Measurements from ENCODE around the gene CLCN7.

Gene CLCN7

GRCh38 chr16:1460602-1461138, 14.2 kb downstream of the CLCN7 start:
- no peak for DNase-seq

DNA sequence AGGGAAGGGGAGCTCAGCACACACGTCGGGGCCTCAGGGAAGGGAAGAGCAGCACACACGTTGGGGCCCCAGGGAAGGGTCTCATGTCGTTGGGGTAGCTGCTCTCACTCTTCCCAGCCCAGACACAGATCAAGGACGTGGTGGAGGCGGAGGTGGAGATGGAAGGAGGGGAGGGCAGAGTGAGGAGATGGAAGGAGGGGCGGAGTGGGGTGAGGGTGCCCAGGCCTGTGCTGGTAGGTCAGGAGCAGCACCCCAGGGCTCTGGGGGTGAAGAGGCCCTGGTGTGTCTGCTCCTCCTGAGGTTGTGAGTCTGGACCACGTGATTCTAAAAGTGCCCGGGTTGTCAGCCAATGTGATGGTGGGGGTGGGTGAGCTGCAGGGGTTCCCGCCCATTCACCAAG, 14.9 kb downstream of the CLCN7 start:
- DNase-seq, result no peak

GRCh38 chr16:1458977-1459341, 15.9 kb downstream of the CLCN7 start:
- no peak for DNase-seq

DNA sequence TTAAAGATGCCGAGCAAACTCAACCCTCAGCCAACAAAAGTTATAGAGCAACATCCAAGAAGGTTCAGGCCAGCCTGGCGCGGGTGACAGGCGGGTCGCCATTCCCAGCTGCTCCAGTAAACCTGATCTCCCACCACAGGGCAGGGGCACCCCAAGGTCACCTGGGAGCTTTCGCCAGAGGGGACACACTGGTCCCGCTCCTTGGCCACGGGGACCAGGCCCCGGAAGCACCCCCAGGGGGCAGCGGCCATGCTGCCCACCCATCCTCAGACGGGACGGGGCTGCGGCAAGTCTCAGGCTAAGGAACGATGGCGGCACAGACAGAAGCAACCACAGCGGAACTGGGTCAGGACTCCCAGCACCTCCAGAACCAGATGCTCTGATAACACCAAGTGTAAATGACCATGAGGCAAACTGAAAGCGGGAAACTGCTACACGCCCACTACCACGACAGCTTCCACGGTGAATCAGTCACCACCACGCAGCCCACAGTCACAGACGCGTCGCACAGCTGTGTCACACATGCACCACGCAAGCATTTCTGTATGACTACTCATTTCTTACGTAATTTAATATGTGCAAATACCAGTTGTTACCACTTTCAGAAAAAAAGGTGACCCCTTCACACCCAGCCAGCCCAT, 16.4 kb downstream of the CLCN7 start:
- DNase-seq, result peak; percentile 56 to 72

DNA sequence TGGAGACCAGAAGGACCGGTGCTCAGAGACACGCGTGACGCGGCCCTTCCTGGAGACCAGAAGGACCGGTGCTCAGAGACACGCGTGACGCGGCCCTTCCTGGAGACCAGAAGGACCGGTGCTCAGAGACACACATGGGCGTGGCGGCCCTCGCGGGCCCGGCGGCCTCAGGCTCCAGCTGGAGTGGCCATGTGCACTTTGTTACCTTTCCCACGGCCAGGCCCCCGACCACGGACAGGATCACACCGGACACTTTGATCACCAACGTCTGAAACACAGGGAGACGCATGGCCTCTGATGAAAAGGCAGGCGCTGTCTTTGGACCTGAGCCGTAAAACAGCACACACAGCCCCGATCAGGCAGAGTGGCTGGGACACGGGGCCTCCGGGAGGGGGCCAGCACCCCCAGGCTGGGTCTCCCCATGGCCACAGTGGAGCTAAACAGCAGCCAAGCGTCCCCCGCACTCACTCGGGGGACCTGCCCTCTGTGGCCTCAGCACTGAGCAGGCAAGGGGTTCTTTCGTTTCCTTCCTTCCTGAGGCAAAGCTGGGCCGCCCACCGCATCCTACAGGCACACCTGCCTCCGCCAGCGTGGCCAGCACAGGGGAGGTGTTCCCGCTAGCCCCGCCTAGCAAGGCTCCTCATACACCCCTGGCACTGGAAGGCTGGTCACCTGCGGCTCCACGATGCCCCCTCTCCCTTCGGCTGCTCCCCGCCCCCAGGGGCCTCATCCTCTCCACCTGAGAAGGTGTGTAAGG, 17.2 kb downstream of the CLCN7 start:
- DNase-seq, result no peak

DNA sequence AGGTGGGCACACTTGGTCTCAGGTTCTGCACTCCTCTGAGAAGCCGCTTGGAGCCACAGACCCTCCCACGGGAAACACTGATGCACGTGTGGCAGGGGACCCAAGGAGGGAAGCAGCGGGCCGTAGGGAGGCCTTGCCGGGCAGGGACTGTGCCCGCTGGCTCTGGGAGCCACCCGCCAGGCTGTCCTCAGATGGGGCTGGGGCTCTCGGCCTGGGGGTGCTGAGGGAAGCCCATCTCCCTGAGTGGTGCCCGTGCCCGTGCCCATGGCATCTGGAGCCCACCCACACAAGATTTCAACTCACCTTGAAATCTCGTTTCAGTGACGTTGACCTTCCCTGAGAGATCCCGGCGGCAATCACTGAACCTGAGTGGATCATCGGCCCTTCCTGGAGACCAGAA, 17.9 kb downstream of the CLCN7 start:
- no peak for DNase-seq

- DNase-seq, result no peak
These were observed 19.3 kb downstream of the CLCN7 start for GRCh38 chr16:1455190-1456171.

DNA sequence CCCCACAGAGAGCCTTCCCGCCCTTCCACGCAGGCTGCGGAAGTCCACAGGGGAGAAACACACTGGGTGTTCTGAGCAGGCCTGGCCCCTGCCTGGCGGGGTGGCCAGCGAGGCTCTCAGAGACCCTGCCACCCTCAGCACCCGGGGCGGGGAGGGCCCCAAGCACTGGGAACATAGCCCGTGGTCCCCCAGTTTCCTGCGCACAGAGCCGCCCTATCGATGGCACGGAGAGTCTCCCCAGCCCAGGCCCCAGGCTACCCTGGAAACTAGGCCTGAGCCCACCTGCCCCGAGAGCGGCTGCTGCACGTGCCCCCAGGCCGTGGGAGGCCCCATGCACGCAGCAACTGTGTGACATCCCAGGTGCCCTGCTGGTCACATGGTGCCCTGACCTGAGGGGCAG, 20.3 kb downstream of the CLCN7 start:
- no peak for DNase-seq

GRCh38 chr16:1453316-1453715, 21.5 kb downstream of the CLCN7 start:
- no peak for DNase-seq

GRCh38 chr16:1452530-1452929, 22.3 kb downstream of the CLCN7 start:
- DNase-seq, result no peak

DNA sequence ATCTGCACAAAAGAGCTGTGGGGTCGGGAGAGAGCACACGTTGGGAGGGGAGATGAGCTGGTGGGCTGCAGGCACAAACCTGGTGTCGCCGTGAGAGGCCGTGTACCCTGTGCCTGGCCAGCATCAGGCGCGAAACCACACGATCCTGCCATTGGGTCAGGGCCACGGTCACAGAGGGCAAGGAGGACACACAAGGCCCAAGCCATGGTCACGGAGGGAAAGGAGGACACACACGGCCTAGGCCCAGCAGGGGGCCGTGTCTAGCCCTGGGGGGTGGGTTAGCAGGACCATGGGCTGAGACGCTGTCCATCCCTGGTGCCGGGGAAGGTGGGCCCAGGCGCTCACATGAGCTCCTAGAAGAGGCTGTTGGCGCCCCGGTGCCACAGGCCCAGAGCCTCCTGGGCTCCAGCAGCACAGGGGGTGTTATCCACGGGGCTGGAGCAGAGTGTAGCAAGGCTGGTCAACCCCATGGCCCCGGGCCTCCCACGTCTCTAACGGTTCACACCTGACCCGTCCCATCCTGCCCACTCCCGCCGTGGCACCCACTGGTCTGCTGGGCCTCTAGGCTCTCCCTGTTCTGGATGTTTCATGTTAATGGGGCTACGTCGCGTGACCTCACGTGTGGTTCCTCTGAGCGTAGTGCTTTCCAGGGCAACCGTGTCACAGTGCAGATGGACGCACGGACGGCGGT, 23.0 kb downstream of the CLCN7 start:
- no peak for DNase-seq

DNA sequence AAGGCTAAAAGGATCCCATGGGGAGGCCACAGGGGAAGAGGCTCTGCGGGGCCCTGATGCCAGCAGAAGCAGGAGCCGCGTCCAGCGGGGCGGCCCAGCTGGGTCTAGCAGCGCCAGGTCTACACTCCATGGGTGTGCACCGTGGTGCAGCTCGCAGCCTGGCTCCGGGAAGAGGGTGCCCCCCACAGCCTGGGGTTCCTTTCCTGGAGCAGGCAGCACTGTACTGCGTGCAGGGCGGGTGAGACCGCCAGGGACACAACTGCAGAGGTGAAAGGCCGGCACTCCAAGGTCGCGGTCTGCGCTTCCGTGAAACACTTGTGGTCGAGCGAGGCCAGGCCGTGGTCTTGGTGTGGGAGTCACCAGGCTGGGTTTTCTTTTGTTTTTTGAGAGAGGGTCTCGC, 24.0 kb downstream of the CLCN7 start:
- no peak for DNase-seq

DNA sequence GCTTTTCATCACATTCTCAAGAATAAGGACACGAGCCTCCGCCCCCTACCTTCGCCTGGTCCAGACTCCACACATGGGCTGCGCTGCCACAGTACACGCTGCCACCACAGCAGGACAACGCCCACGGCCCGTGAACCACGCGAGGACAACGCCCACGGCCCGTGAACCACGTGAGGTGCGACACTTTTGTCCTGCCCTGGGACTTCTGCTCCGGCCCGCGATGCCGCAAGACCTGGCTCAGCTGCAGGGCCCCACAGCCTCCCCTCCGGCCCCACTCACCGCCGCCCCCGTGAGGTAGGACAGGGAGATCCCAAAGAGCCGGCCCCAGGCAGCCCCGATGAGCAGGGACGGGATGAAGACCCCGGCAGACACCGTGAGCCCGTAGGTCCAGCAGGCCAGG, 24.6 kb downstream of the CLCN7 start:
- no peak for DNase-seq

DNA sequence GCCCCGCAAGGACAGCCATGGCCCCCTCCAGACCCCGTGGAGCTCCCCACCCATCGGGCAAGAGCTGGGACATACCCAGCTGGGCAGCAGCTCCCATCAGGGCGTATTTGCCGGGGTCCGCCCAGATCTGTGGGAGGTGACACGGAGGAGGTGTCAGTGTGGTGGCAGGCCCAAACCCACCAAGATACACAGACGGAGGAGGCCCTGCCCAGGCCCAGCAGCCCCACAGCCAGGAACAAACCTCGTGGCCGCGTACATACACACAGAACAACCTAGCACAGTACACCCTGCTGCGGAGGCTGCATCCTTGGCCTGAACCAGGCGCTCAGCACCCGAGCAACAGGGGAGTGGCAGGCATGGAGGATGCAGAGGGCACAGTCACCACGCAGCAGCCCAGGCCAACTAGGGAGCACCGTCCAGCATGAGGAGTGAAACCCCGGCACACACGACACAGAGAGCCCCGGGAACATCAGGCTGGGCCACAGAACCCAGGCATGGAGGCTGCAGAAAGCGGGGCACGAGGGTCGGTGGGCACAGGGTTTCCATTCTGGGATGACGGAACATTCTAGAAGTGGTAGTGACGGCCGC, 25.5 kb downstream of the CLCN7 start:
- DNase-seq, result no peak

GRCh38 chr16:1448536-1449116, 26.2 kb downstream of the CLCN7 start:
- no peak for DNase-seq

DNA sequence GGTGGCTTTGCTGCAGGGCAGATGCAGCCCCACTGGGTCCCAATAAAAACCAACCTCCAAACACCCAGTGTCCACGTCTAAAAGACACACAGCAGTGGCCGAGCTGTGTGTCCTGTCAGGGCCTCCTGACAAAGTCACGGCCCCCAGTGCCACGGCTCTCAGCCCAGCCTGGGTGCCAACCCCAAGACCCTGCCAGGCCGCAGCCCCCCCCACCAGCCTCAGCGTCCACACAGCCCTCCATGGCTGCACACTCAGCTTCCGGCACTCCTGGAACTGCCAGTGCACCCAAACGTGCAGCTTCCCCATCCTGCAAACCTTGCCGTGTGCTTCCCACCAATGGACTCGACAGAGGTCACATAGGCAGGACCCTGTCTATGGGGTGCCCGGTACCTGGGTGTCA, 26.9 kb downstream of the CLCN7 start:
- no peak for DNase-seq

DNA sequence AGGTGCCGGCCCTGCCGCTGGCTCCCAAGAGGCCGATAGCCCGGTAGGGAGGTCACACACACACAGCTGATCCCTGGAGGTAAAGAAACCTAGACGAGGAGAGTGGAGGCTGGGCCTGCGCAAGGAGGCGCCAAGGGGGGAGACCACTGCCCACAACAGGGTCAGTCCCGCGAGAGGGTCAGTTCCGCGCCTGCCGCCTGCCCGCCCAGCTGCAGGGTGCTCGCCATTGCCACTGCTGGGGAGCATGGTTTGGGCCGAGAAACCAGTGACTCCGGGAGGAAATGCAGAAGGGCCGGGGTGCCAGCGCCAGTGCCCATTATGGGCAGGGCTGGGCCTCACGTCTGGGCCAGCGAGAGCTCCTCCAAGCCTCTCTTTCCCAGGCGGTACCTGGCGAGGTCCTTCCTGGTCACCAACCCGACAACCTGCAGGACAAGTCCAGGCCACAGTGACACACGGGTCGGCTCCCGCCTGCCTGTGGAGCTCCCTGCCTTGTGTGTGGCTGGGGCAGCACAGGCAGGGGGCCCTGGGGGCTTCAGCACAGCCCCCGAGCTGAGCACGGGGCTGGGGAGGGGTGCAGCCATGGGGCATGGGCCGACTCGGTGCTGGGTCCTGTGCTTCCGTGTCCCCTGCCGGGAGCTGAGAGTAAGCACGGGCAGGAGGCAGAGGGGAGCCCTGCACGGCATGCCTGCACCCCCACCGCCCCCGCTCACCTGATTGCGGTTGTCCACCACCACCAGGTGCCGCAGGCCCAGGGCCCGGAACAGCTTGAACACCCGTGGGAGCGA, 28.3 kb downstream of the CLCN7 start:
- no peak for DNase-seq

DNA sequence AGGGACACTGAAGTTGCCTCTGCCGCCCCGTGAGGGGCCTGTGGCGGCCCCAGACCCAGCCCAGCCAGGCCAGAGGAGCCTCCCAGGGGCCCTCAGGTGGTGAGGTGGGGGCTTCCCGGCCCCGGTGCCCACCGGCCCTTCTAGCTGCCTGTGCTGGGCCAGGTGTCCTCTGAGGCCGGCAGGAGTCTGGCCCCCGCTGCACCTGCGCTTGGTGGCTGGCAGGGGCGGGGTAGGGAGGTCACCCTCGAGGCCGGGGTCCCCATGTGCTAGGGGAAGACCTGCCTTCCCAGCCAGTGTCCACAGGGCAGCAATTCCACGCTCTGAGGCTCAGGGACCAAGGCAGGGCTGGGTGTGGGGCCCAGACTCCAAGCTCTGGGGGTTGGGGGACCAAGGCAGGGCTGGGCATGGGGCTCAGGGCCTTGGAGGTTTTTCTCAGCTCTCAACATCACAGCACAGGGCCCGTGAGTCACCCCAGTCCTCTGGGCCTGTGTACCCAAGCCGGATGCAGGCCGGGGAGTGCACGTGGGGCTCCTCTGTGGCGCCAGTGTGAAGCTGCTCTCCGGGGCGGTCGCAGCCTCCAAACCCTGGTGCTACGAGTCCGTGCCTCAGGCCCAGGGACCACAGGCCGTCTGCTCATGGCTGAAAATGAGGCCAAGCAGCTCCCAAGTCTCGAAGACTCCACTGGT, 29.2 kb downstream of the CLCN7 start:
- DNase-seq, result no peak

DNA sequence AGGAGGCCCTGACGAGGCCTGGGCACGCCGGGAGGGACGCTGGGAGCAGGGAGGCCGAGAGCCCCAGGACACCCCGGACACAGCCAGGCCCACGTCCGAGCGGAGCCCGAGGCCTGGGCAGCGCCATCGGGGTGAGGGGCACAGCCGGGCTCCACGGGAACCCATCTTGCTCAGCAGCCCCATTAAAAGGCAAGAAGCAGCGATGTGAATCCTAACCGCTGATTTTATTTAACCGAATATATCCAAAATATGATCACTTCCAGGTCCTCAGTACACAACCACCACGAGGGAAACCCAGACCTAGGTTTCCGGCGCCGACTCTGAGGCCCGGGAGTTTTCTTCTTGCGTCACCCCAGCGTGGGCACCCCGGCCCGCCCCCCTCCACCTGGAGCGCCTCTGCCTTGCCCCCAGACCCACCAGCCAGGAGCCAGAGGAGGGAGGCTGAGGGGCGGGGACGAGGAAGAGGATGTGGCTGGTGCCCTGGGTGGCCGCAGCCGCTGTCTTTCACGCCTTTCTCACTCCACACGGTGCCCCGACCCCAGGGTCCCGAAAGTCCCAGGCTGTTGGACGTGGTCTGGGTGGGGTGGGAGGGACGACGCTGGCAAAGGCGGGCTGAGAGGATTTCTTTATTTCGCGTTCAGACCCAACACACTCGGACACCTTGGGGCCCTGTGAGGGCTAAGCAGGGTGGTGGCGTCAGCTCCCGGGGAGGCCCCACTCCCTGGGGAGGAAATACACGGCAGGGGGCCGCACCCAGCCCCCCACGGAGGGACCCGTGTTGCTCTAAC, 29.9 kb downstream of the CLCN7 start:
- DNase-seq, result no peak

All from activated T-cell treated with anti-CD3 and anti-CD28 coated beads, Interleukin-2, amount 50 U/mL, for 48 hours (primary cell).